Measurements from ENCODE around the gene ALKBH2. TPM values are rescaled to one million over a fixed set of nuclear protein-coding genes. Genes with fewer than 3 reads are reported as not detected.
A peak's percentile ranks its signal among the peaks of the same experiment; 100 is the strongest.

Gene ALKBH2
- total RNA-seq, 1 donor from 2014 or later: 16.4 TPM

GRCh38 chr12:109109746-109110350 is 16.6 kb upstream of the ALKBH2 start:
- peaks cover 7% of the 10 kb centered on the region for H3K4me1 Mint-ChIP-seq (ENCODE audit: low read depth, unreplicated experiment)
- DNase-seq: no peak
- H3K9me3 Mint-ChIP-seq (ENCODE audit: unreplicated experiment): peaks cover 1% of the 10 kb centered on the region
- H3K27ac Mint-ChIP-seq (ENCODE audit: unreplicated experiment): peak overlapping the region; percentile 67
- H3K36me3 Mint-ChIP-seq (ENCODE audit: unreplicated experiment): no peaks in the 10 kb centered on the region
- peaks cover 3% of the 10 kb centered on the region for H3K27me3 Mint-ChIP-seq (ENCODE audit: unreplicated experiment)
- H3K4me3 Mint-ChIP-seq (ENCODE audit: unreplicated experiment): no peak overlapping the region
- TF ChIP-seq CTCF (IDR thresholded peaks at IDR 0.05; ENCODE audit: partially characterized antibody, unreplicated experiment): no peak

GRCh38 chr12:109105176-109105575 is 11.9 kb upstream of the ALKBH2 start:
- TF ChIP-seq CTCF (IDR thresholded peaks at IDR 0.05; ENCODE audit: partially characterized antibody, unreplicated experiment): no peak
- Mint-ChIP-seq H3K4me3 (ENCODE audit: unreplicated experiment) (no peak overlapping the region), H3K4me1 (ENCODE audit: low read depth, unreplicated experiment) (peaks cover 6% of the 10 kb centered on the region)

GRCh38 chr12:109102491-109102890 is 9.2 kb upstream of the ALKBH2 start:
- Mint-ChIP-seq H3K27ac (ENCODE audit: unreplicated experiment) (no peak overlapping the region), H3K4me3 (ENCODE audit: unreplicated experiment) (no peak overlapping the region), H3K27me3 (ENCODE audit: unreplicated experiment) (peaks cover 2% of the 10 kb centered on the region), H3K36me3 (ENCODE audit: unreplicated experiment) (no peaks in the 10 kb centered on the region), H3K9me3 (ENCODE audit: unreplicated experiment) (no peaks in the 10 kb centered on the region), H3K4me1 (ENCODE audit: low read depth, unreplicated experiment) (peaks cover 17% of the 10 kb centered on the region)
- no peak for DNase-seq
- no peak for TF ChIP-seq CTCF (IDR thresholded peaks at IDR 0.05; ENCODE audit: partially characterized antibody, unreplicated experiment)

More at GRCh38 chr12:109105176-109105575, 11.9 kb upstream of the ALKBH2 start:
- Mint-ChIP-seq H3K9me3 (ENCODE audit: unreplicated experiment) (no peaks in the 10 kb centered on the region), H3K27me3 (ENCODE audit: unreplicated experiment) (peaks cover 2% of the 10 kb centered on the region), H3K27ac (ENCODE audit: unreplicated experiment) (no peak overlapping the region), H3K36me3 (ENCODE audit: unreplicated experiment) (no peaks in the 10 kb centered on the region)
- no peak for DNase-seq

GRCh38 chr12:109100741-109101140 is 7.5 kb upstream of the ALKBH2 start:
- no peak overlapping the region for H3K27ac Mint-ChIP-seq (ENCODE audit: unreplicated experiment)
- H3K4me3 Mint-ChIP-seq (ENCODE audit: unreplicated experiment): no peak overlapping the region
- TF ChIP-seq CTCF (IDR thresholded peaks at IDR 0.05; ENCODE audit: partially characterized antibody, unreplicated experiment): no peak
- H3K9me3 Mint-ChIP-seq (ENCODE audit: unreplicated experiment): no peaks in the 10 kb centered on the region
- H3K27me3 Mint-ChIP-seq (ENCODE audit: unreplicated experiment): peaks cover 3% of the 10 kb centered on the region
- DNase-seq: no peak
- H3K4me1 Mint-ChIP-seq (ENCODE audit: low read depth, unreplicated experiment): peaks cover 17% of the 10 kb centered on the region
- H3K36me3 Mint-ChIP-seq (ENCODE audit: unreplicated experiment): no peaks in the 10 kb centered on the region

GRCh38 chr12:109099431-109100020 is 6.3 kb upstream of the ALKBH2 start:
- H3K4me3 Mint-ChIP-seq (ENCODE audit: unreplicated experiment): peak overlapping the region; percentile 98
- H3K4me1 Mint-ChIP-seq (ENCODE audit: low read depth, unreplicated experiment): peaks cover 17% of the 10 kb centered on the region
- H3K27ac Mint-ChIP-seq (ENCODE audit: unreplicated experiment): no peak overlapping the region
- peaks cover under 1% of the 10 kb centered on the region for H3K9me3 Mint-ChIP-seq (ENCODE audit: unreplicated experiment)
- DNase-seq: no peak
- no peaks in the 10 kb centered on the region for H3K36me3 Mint-ChIP-seq (ENCODE audit: unreplicated experiment)
- TF ChIP-seq CTCF (IDR thresholded peaks at IDR 0.05; ENCODE audit: partially characterized antibody, unreplicated experiment): no peak
- peaks cover 3% of the 10 kb centered on the region for H3K27me3 Mint-ChIP-seq (ENCODE audit: unreplicated experiment)
